Measurements from ENCODE around the gene PDP2. TPM values are rescaled to one million over a fixed set of nuclear protein-coding genes. Genes with fewer than 3 reads are reported as not detected.

Gene PDP2
- total RNA-seq, 1 experiment from 2014 or later = 23.1 TPM

DNA sequence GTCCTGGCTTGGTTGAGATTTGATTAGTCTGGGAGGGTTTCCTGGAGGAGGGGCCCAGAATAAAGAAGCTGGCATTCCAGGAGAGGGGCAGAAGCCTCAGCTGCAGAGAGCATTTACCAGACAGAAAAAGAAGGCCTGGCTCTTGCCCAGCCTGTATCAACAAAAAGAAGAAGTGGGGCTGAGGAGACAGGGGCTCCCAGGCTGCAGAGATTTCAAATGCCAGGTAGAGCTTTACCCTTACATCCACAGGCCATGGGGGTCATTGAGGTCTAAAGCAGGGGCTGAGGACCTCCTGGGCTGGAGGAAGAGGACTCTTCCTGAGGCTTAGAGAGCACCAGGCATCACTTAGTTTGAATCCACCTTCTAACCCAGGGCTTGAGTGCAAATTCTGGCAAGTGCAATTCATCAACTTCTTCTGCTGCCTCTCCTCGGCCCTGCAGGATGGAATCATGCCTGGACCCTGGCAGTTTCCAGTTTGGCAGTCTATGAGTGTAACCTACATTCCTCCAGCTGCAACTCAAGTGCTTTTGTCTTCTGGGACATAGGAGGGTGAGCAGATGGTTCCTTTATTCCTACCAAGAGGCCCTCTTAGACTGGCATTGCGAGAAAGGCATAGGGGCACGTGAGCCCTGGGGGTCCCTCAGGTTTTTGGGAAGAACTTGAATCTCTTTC is 20.8 kb upstream of the PDP2 start:
- H3K4ac ChIP-seq (ENCODE audit: low read depth, low read length) = no peak overlapping the region
- H3K4me1 ChIP-seq (ENCODE audit: insufficient read depth, low read length) = no peaks in the 10 kb centered on the region
- H3K27me3 Mint-ChIP-seq (ENCODE audit: low read depth) = peaks cover 2% of the 10 kb centered on the region

More for the DNA sequence above, 20.8 kb upstream of the PDP2 start:
- Histone ChIP-seq H3K27me3 (ENCODE audit: insufficient read depth, low read length) (no peaks in the 10 kb centered on the region), H2BK120ac (ENCODE audit: low read depth, low read length, poor library complexity, severe bottlenecking) (no peak overlapping the region), H2BK15ac (ENCODE audit: low read depth, low read length) (no peak overlapping the region), H2BK5ac (ENCODE audit: insufficient read length, low read length) (no peak overlapping the region), H4K20me1 (ENCODE audit: control insufficient read depth, insufficient read depth, insufficient read length) (no peaks in the 10 kb centered on the region), H3K4me2 (ENCODE audit: insufficient read depth, insufficient read length, low read length) (no peak overlapping the region), H3K79me2 (ENCODE audit: insufficient read depth, low read length) (no peaks in the 10 kb centered on the region), H3K9me3 (ENCODE audit: control insufficient read depth, low read depth, low read length) (no peaks in the 10 kb centered on the region), H3T11ph (ENCODE audit: low read length) (no peak overlapping the region), H3K23ac (ENCODE audit: insufficient read length, low read depth, low read length) (no peak overlapping the region), H3K18ac (ENCODE audit: insufficient read length, low read depth, low read length) (no peak overlapping the region), H3K79me1 (ENCODE audit: insufficient read depth, low read depth, low read length, poor library complexity, severe bottlenecking) (no peaks in the 10 kb centered on the region), H4K8ac (replicated peaks; ENCODE audit: insufficient read length, low read depth, low read length) (no peak overlapping the region), H3K14ac (ENCODE audit: insufficient read depth, low read length) (no peak overlapping the region), H4K5ac (ENCODE audit: insufficient read length, low read depth, low read length) (no peak overlapping the region), H3K9ac (ENCODE audit: extremely low read depth, insufficient read length, low read length) (no peak overlapping the region), H2BK12ac (ENCODE audit: insufficient read length, low read depth, low read length) (no peak overlapping the region), H2AK5ac (ENCODE audit: insufficient read length, low read length) (no peak overlapping the region), H3K23me2 (ENCODE audit: insufficient read length, low read depth, low read length, poor library complexity, severe bottlenecking) (peaks cover 2% of the 10 kb centered on the region), H3K56ac (ENCODE audit: insufficient read length, low read depth, low read length) (no peak overlapping the region), H2AFZ (ENCODE audit: low read length) (no peak overlapping the region), H2BK20ac (ENCODE audit: low read depth, low read length, poor library complexity, severe bottlenecking) (no peak overlapping the region), H4K91ac (ENCODE audit: insufficient read length, low read depth, low read length) (no peak overlapping the region), H3K27ac (ENCODE audit: insufficient read length, low read depth, low read length) (no peak overlapping the region)
- no CpG with 5 or more reads among the region's 3 CpGs for WGBS (ENCODE audit: extremely low coverage, insufficient read length, low lambda C conversion rate)
- no peak for TF ChIP-seq CTCF (conservative IDR thresholded peaks at IDR 0.05)
- H3K36me3 Mint-ChIP-seq (ENCODE audit: insufficient read depth in 1 of 3, low read depth in 3 of 3) = no peaks in the 10 kb centered on the region
- no peak overlapping the region for H3K4me3 Mint-ChIP-seq
- no peak for DNase-seq
- peak overlapping the region in 1 of 3 experiments; percentile 74; a peak in 1 of 7 replicates for H3K27ac Mint-ChIP-seq
- H3K4me1 Mint-ChIP-seq = no peaks in the 10 kb centered on the region
- H3K9me3 Mint-ChIP-seq = no peaks in the 10 kb centered on the region
